OCI-LY7 (cell line): ENCODE data around the gene RASAL2. TPM values are rescaled to one million over a fixed set of nuclear protein-coding genes. Genes with fewer than 3 reads are reported as not detected.

Experiments
- BruUV-seq: library from RNA; stranded (reverse); fragments of 400-500 nt; replicated peaks from 2 replicates; lab custom pipeline; 2021; lab: Mats Ljungman, UMichigan
- CTCF ChIA-PET: fragments of 300-600 bp; sonication (Branson Sonifier 250); formaldehyde crosslinking; loops from one replicate; lab custom pipeline; 2022; ENCODE audit warnings: antibody characterized with exemption; ENCODE audit not compliant: unreplicated experiment; lab: Charles Lee
- POLR2A ChIA-PET: fragments of 300-600 bp; sonication (Branson Sonifier 250); formaldehyde crosslinking; loops from one replicate; lab custom pipeline; 2022; ENCODE audit warnings: antibody characterized with exemption; lab: Charles Lee
- DNase-seq: peaks from one replicate; pipeline ENCODE4 v3.0.0-alpha.2; 2015; ENCODE audit warnings: low spot score
- H2AFZ ChIP-seq: fragments of 200-600 bp; sonication (generic), shearing (Covaris generic); 2 replicates; pipeline ENCODE4 v1.6.1; 2014; ENCODE audit warnings: mild to moderate bottlenecking, antibody characterized with exemption, low read length, moderate library complexity
- H3K27ac ChIP-seq: fragments of 200-600 bp; sonication (generic); 2 replicates; pipeline ENCODE4 v1.5.1; 2014; ENCODE audit warnings: mixed run types, low read depth, mild to moderate bottlenecking, moderate library complexity, low read length, inconsistent platforms; ENCODE audit not compliant: poor library complexity, severe bottlenecking
- H3K36me3 ChIP-seq: fragments of 200-600 bp; sonication (generic); 2 replicates; pipeline ENCODE4 v1.6.1; 2014; ENCODE audit warnings: mild to moderate bottlenecking, antibody characterized with exemption, low read length, moderate library complexity, mixed read lengths; ENCODE audit not compliant: insufficient read depth
- H3K4me1 ChIP-seq: fragments of 200-600 bp; sonication (generic); 2 replicates; pipeline ENCODE4 v1.5.1; 2014; ENCODE audit warnings: mild to moderate bottlenecking, low read length; ENCODE audit not compliant: insufficient read depth, poor library complexity, severe bottlenecking
- H3K4me2 ChIP-seq: fragments of 200-600 bp; sonication (generic); 2 replicates; pipeline ENCODE4 v1.6.1; 2014; ENCODE audit warnings: mild to moderate bottlenecking, low read length
- H3K4me3 ChIP-seq: fragments of 200-600 bp; sonication (generic); 2 replicates; pipeline ENCODE4 v1.5.1; 2014; ENCODE audit warnings: mild to moderate bottlenecking, low read depth, low read length; ENCODE audit not compliant: poor library complexity, severe bottlenecking
- H3K79me2 ChIP-seq: fragments of 200-600 bp; sonication (generic); 2 replicates; pipeline ENCODE4 v1.6.1; 2016; ENCODE audit warnings: low read depth, mild to moderate bottlenecking, low read length, moderate library complexity, mixed read lengths; ENCODE audit not compliant: insufficient read depth
- H3K9me2 ChIP-seq: fragments of 200-600 bp; sonication (generic); 2 replicates; pipeline ENCODE4 v1.6.1; 2016; ENCODE audit warnings: mild to moderate bottlenecking, low read length, mixed read lengths; ENCODE audit not compliant: insufficient read depth
- H3K9me3 ChIP-seq: fragments of 200-600 bp; sonication (generic); 2 replicates; pipeline ENCODE4 v1.6.1; 2014; ENCODE audit warnings: mild to moderate bottlenecking, mixed run types, low read length, mixed read lengths
- H4K20me1 ChIP-seq: fragments of 200-600 bp; sonication (generic); 2 replicates; pipeline ENCODE4 v1.6.1; 2014; ENCODE audit warnings: mild to moderate bottlenecking, antibody characterized with exemption, low read length, moderate library complexity, mixed read lengths; ENCODE audit not compliant: insufficient read depth
- EZH2phosphoT487 ChIP-seq: fragments of 200-600 bp; sonication (generic); IDR thresholded peaks from 2 replicates; pipeline ENCODE4 v1.6.1; 2018; ENCODE audit warnings: low read depth, borderline replicate concordance, mild to moderate bottlenecking, mixed run types, antibody characterized with exemption, low read length, moderate library complexity, mixed read lengths
- intact Hi-C: fragments of 100-400 bp; cut with micrococcal nuclease; formaldehyde crosslinking; loops from one replicate; pipeline ENCODE4 v1.10.0; 2022; ENCODE audit not compliant: unreplicated experiment
- total RNA-seq, 2 experiments: library from RNA; depleted of rRNA in 1 of 2; stranded (reverse); fragments of >200 nt in 1 of 2; shearing (Covaris generic) in 1 of 2; gene quantifications; 2 replicates each; pipeline ENCODE4 v1.2.3, GENCODE V29; 2014 to 2022
- TF ChIP-seq, protein P1 (sequence below): fragments of 200-600 bp; sonication (generic); conservative IDR thresholded peaks from 2 replicates; pipeline ENCODE4 v1.5.1; 2014; ENCODE audit warnings: mild to moderate bottlenecking, antibody characterized with exemption, low read length, moderate library complexity, mixed read lengths

RASAL2 gene
- total RNA-seq, 2 experiments from 2014 or later, result 0.09 to 0.27 TPM

GRCh38 chr1:178060789-178061556 lies 32.9 kb upstream of the RASAL2 start:
- no peak overlapping the region for H3K4me2 ChIP-seq
- ChIA-PET CTCF (no interaction called here), POLR2A (no interaction called here)
- no peaks in the 10 kb centered on the region for H3K9me3 ChIP-seq
- BruUV-seq, result no TSS peak
- no peak for DNase-seq
- H3K79me2 ChIP-seq, result no peaks in the 10 kb centered on the region
- intact Hi-C loops, result no loop called here
- no peaks in the 10 kb centered on the region for H3K4me1 ChIP-seq
- H3K9me2 ChIP-seq, result no peaks in the 10 kb centered on the region
- H3K4me3 ChIP-seq, result no peak overlapping the region
- no peaks in the 10 kb centered on the region for H4K20me1 ChIP-seq
- no peak overlapping the region for H3K27ac ChIP-seq
- H3K36me3 ChIP-seq, result no peaks in the 10 kb centered on the region
- H2AFZ ChIP-seq, result no peak overlapping the region
- TF ChIP-seq, protein P1, sequence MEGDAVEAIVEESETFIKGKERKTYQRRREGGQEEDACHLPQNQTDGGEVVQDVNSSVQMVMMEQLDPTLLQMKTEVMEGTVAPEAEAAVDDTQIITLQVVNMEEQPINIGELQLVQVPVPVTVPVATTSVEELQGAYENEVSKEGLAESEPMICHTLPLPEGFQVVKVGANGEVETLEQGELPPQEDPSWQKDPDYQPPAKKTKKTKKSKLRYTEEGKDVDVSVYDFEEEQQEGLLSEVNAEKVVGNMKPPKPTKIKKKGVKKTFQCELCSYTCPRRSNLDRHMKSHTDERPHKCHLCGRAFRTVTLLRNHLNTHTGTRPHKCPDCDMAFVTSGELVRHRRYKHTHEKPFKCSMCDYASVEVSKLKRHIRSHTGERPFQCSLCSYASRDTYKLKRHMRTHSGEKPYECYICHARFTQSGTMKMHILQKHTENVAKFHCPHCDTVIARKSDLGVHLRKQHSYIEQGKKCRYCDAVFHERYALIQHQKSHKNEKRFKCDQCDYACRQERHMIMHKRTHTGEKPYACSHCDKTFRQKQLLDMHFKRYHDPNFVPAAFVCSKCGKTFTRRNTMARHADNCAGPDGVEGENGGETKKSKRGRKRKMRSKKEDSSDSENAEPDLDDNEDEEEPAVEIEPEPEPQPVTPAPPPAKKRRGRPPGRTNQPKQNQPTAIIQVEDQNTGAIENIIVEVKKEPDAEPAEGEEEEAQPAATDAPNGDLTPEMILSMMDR, result no peak
- TF ChIP-seq EZH2phosphoT487, result no peak

GRCh38 chr1:178061620-178062019 lies 32.3 kb upstream of the RASAL2 start:
- no peak overlapping the region for H3K4me3 ChIP-seq

More at GRCh38 chr1:178061620-178062019, 32.3 kb upstream of the RASAL2 start:
- Histone ChIP-seq H2AFZ (no peak overlapping the region), H3K9me2 (no peaks in the 10 kb centered on the region), H3K4me2 (no peak overlapping the region), H3K79me2 (no peaks in the 10 kb centered on the region), H3K4me1 (no peaks in the 10 kb centered on the region), H3K27ac (no peak overlapping the region), H3K36me3 (no peaks in the 10 kb centered on the region), H3K9me3 (no peaks in the 10 kb centered on the region), H4K20me1 (no peaks in the 10 kb centered on the region)
- BruUV-seq, result no TSS peak
- CTCF ChIA-PET, result no interaction called here
- intact Hi-C loops, result no loop called here
- POLR2A ChIA-PET, result interaction anchor here (0.7 kb wide), 1 partner anchor 1182 kb away, joined by 5 read pairs; no protein-coding TSS in a partner anchor
- TF ChIP-seq, protein P1, result no peak
- TF ChIP-seq EZH2phosphoT487, result no peak
- no peak for DNase-seq
